ENCODE results near the gene ETS1. TPM values are rescaled to one million over a fixed set of nuclear protein-coding genes. Genes with fewer than 3 reads are reported as not detected.

The ETS1 gene
- polyA plus RNA-seq, 1 donor (not counting 4 experiments of a cell fraction or from before 2014, with no cell fraction given): 41.0 TPM

- FAIRE-seq: no peak
- H2AFZ ChIP-seq (ENCODE audit: control insufficient read depth, low read length): no peak overlapping the region
These were observed 21.5 kb downstream of the ETS1 start for GRCh38 chr11:128565881-128566280.

GRCh38 chr11:128564642-128565245 is 22.6 kb downstream of the ETS1 start:
- no peak overlapping the region for H2AFZ ChIP-seq (ENCODE audit: control insufficient read depth, low read length)
- H3K27ac ChIP-seq (ENCODE audit: control insufficient read depth, insufficient read depth, low read length): no peak overlapping the region
- no peak overlapping the region for H3K4me2 ChIP-seq (ENCODE audit: control insufficient read depth, extremely low read depth, insufficient read depth, low read depth, low read length)
- TF ChIP-seq CTCF (optimal IDR thresholded peaks at IDR 0.05 in 1 of 3, IDR thresholded peaks at IDR 0.05 in 1 of 3, conservative IDR thresholded peaks at IDR 0.05 in 1 of 3; ENCODE audit: extremely low read depth in 1 of 3, insufficient read depth in 2 of 3, low read length in 3 of 3): no peak
- TF ChIP-seq EZH2 (IDR thresholded peaks at IDR 0.05; ENCODE audit: low read length): no peak
- H3K9me3 ChIP-seq (ENCODE audit: control insufficient read depth, low read depth, low read length): no peaks in the 10 kb centered on the region
- no peaks in the 10 kb centered on the region for H3K4me1 ChIP-seq (ENCODE audit: control insufficient read depth, extremely low read depth, insufficient read depth, low read length)
- no peaks in the 10 kb centered on the region for H3K79me2 ChIP-seq (ENCODE audit: control insufficient read depth, insufficient read depth, low read length)
- no peaks in the 10 kb centered on the region for H3K27me3 ChIP-seq (ENCODE audit: control insufficient read depth, extremely low read depth, insufficient read depth, low read length)
- DNase-seq (ENCODE audit: low read depth, low spot score) (no peak), FAIRE-seq (no peak)
- no peak overlapping the region for H3K4me3 ChIP-seq (ENCODE audit: control insufficient read depth in 2 of 3, extremely low read depth in 1 of 3, insufficient read depth in 2 of 3, low read depth in 1 of 3, low read length in 3 of 3)
- H3K9me1 ChIP-seq (ENCODE audit: control insufficient read depth, extremely low read depth, insufficient read depth, low read length): no peaks in the 10 kb centered on the region
- H3K9ac ChIP-seq (ENCODE audit: control insufficient read depth, extremely low read depth, insufficient read depth, low read length): no peak overlapping the region
- no peaks in the 10 kb centered on the region for H4K20me1 ChIP-seq (ENCODE audit: control insufficient read depth, extremely low read depth, insufficient read depth, low read length)
- dilution Hi-C loops (cut with MboI; ENCODE audit: extremely low pct_ligation_motif_present, low sequenced_read_pairs): no loop called here
- no peaks in the 10 kb centered on the region for H3K36me3 ChIP-seq (ENCODE audit: control insufficient read depth in 2 of 2, extremely low read depth in 1 of 2, insufficient read depth in 2 of 2, low read length in 2 of 2)

More at GRCh38 chr11:128565881-128566280, 21.5 kb downstream of the ETS1 start:
- no peak overlapping the region for H3K4me3 ChIP-seq (ENCODE audit: control insufficient read depth in 2 of 3, extremely low read depth in 1 of 3, insufficient read depth in 2 of 3, low read depth in 1 of 3, low read length in 3 of 3)
- no peak for DNase-seq (ENCODE audit: low read depth, low spot score)
- no peaks in the 10 kb centered on the region for H3K36me3 ChIP-seq (ENCODE audit: control insufficient read depth in 2 of 2, extremely low read depth in 1 of 2, insufficient read depth in 2 of 2, low read length in 2 of 2)
- H3K9me3 ChIP-seq (ENCODE audit: control insufficient read depth, low read depth, low read length): no peaks in the 10 kb centered on the region
- H4K20me1 ChIP-seq (ENCODE audit: control insufficient read depth, extremely low read depth, insufficient read depth, low read length): no peaks in the 10 kb centered on the region
- no peak overlapping the region for H3K4me2 ChIP-seq (ENCODE audit: control insufficient read depth, extremely low read depth, insufficient read depth, low read depth, low read length)
- TF ChIP-seq CTCF (optimal IDR thresholded peaks at IDR 0.05 in 1 of 3, IDR thresholded peaks at IDR 0.05 in 1 of 3, conservative IDR thresholded peaks at IDR 0.05 in 1 of 3; ENCODE audit: extremely low read depth in 1 of 3, insufficient read depth in 2 of 3, low read length in 3 of 3): no peak
- no peak for TF ChIP-seq EZH2 (IDR thresholded peaks at IDR 0.05; ENCODE audit: low read length)
- H3K9me1 ChIP-seq (ENCODE audit: control insufficient read depth, extremely low read depth, insufficient read depth, low read length): no peaks in the 10 kb centered on the region
- H3K4me1 ChIP-seq (ENCODE audit: control insufficient read depth, extremely low read depth, insufficient read depth, low read length): peaks cover 2% of the 10 kb centered on the region
- dilution Hi-C loops (cut with MboI; ENCODE audit: extremely low pct_ligation_motif_present, low sequenced_read_pairs): no loop called here
- no peaks in the 10 kb centered on the region for H3K27me3 ChIP-seq (ENCODE audit: control insufficient read depth, extremely low read depth, insufficient read depth, low read length)
- H3K9ac ChIP-seq (ENCODE audit: control insufficient read depth, extremely low read depth, insufficient read depth, low read length): no peak overlapping the region
- H3K27ac ChIP-seq (ENCODE audit: control insufficient read depth, insufficient read depth, low read length): no peak overlapping the region
- H3K79me2 ChIP-seq (ENCODE audit: control insufficient read depth, insufficient read depth, low read length): no peaks in the 10 kb centered on the region

Data from keratinocyte (primary cell).